ENCODE data around the gene CACNA2D3.

Gene CACNA2D3

GRCh38 chr3:54792584-54792983 lies 670.2 kb downstream of the CACNA2D3 start:
- Mint-ChIP-seq H3K27me3 (ENCODE audit: low read depth) (no peaks in the 10 kb centered on the region), H3K9me3 (no peaks in the 10 kb centered on the region), H3K27ac (no peak overlapping the region), H3K4me1 (ENCODE audit: low read depth) (no peaks in the 10 kb centered on the region), H3K4me3 (no peak overlapping the region), H3K36me3 (ENCODE audit: low read depth) (no peaks in the 10 kb centered on the region)
- no peak for DNase-seq (ENCODE audit: low spot score)

- no peak for DNase-seq (ENCODE audit: low spot score)
- no peak overlapping the region for H3K4me3 Mint-ChIP-seq
- H3K27me3 Mint-ChIP-seq (ENCODE audit: low read depth): no peaks in the 10 kb centered on the region
- H3K36me3 Mint-ChIP-seq (ENCODE audit: low read depth): no peaks in the 10 kb centered on the region
- no peaks in the 10 kb centered on the region for H3K9me3 Mint-ChIP-seq
- no peak overlapping the region for H3K27ac Mint-ChIP-seq
- H3K4me1 Mint-ChIP-seq (ENCODE audit: low read depth): no peaks in the 10 kb centered on the region
These were observed 670.8 kb downstream of the CACNA2D3 start for GRCh38 chr3:54793171-54793570.

GRCh38 chr3:54797111-54797510 lies 674.8 kb downstream of the CACNA2D3 start:
- H3K36me3 Mint-ChIP-seq (ENCODE audit: low read depth): no peaks in the 10 kb centered on the region
- H3K27me3 Mint-ChIP-seq (ENCODE audit: low read depth): no peaks in the 10 kb centered on the region
- H3K4me3 Mint-ChIP-seq: no peak overlapping the region
- H3K4me1 Mint-ChIP-seq (ENCODE audit: low read depth): no peaks in the 10 kb centered on the region
- H3K9me3 Mint-ChIP-seq: no peaks in the 10 kb centered on the region
- DNase-seq (ENCODE audit: low spot score): no peak
- no peak overlapping the region for H3K27ac Mint-ChIP-seq

- no peaks in the 10 kb centered on the region for H3K9me3 Mint-ChIP-seq
- DNase-seq (ENCODE audit: low spot score): no peak
- H3K4me3 Mint-ChIP-seq: no peak overlapping the region
- H3K27me3 Mint-ChIP-seq (ENCODE audit: low read depth): no peaks in the 10 kb centered on the region
- H3K36me3 Mint-ChIP-seq (ENCODE audit: low read depth): no peaks in the 10 kb centered on the region
- no peaks in the 10 kb centered on the region for H3K4me1 Mint-ChIP-seq (ENCODE audit: low read depth)
- H3K27ac Mint-ChIP-seq: no peak overlapping the region
These were observed 678.1 kb downstream of the CACNA2D3 start for GRCh38 chr3:54800478-54800877.

GRCh38 chr3:54801977-54802376 lies 679.6 kb downstream of the CACNA2D3 start:
- Mint-ChIP-seq H3K36me3 (ENCODE audit: low read depth) (no peaks in the 10 kb centered on the region), H3K27me3 (ENCODE audit: low read depth) (no peaks in the 10 kb centered on the region), H3K9me3 (no peaks in the 10 kb centered on the region), H3K4me1 (ENCODE audit: low read depth) (no peaks in the 10 kb centered on the region), H3K27ac (no peak overlapping the region), H3K4me3 (no peak overlapping the region)
- no peak for DNase-seq (ENCODE audit: low spot score)

- Mint-ChIP-seq H3K27me3 (ENCODE audit: low read depth) (no peaks in the 10 kb centered on the region), H3K27ac (no peak overlapping the region), H3K4me1 (ENCODE audit: low read depth) (no peaks in the 10 kb centered on the region), H3K9me3 (peaks cover 6% of the 10 kb centered on the region), H3K36me3 (ENCODE audit: low read depth) (no peaks in the 10 kb centered on the region), H3K4me3 (no peak overlapping the region)
- no peak for DNase-seq (ENCODE audit: low spot score)
These were observed 688.0 kb downstream of the CACNA2D3 start for GRCh38 chr3:54810401-54810800.

- H3K9me3 Mint-ChIP-seq: no peaks in the 10 kb centered on the region
- no peak for DNase-seq (ENCODE audit: low spot score)
- H3K4me3 Mint-ChIP-seq: no peak overlapping the region
These were observed 691.9 kb downstream of the CACNA2D3 start for GRCh38 chr3:54814224-54814623.

GRCh38 chr3:54817628-54818027 lies 695.3 kb downstream of the CACNA2D3 start:
- Mint-ChIP-seq H3K4me1 (ENCODE audit: low read depth) (no peaks in the 10 kb centered on the region), H3K36me3 (ENCODE audit: low read depth) (no peaks in the 10 kb centered on the region), H3K9me3 (no peaks in the 10 kb centered on the region), H3K27ac (no peak overlapping the region), H3K27me3 (ENCODE audit: low read depth) (no peaks in the 10 kb centered on the region), H3K4me3 (no peak overlapping the region)
- DNase-seq (ENCODE audit: low spot score): no peak

More at GRCh38 chr3:54814224-54814623, 691.9 kb downstream of the CACNA2D3 start:
- Mint-ChIP-seq H3K27me3 (ENCODE audit: low read depth) (no peaks in the 10 kb centered on the region), H3K4me1 (ENCODE audit: low read depth) (no peaks in the 10 kb centered on the region), H3K36me3 (ENCODE audit: low read depth) (no peaks in the 10 kb centered on the region), H3K27ac (no peak overlapping the region)

GRCh38 chr3:54818486-54818885 lies 696.1 kb downstream of the CACNA2D3 start:
- Mint-ChIP-seq H3K4me3 (no peak overlapping the region), H3K9me3 (no peaks in the 10 kb centered on the region), H3K36me3 (ENCODE audit: low read depth) (no peaks in the 10 kb centered on the region), H3K27ac (no peak overlapping the region), H3K4me1 (ENCODE audit: low read depth) (no peaks in the 10 kb centered on the region), H3K27me3 (ENCODE audit: low read depth) (no peaks in the 10 kb centered on the region)
- DNase-seq (ENCODE audit: low spot score): no peak

GRCh38 chr3:54818942-54819341 lies 696.6 kb downstream of the CACNA2D3 start:
- Mint-ChIP-seq H3K4me3 (no peak overlapping the region), H3K4me1 (ENCODE audit: low read depth) (no peaks in the 10 kb centered on the region), H3K36me3 (ENCODE audit: low read depth) (no peaks in the 10 kb centered on the region), H3K27me3 (ENCODE audit: low read depth) (no peaks in the 10 kb centered on the region), H3K27ac (no peak overlapping the region), H3K9me3 (no peaks in the 10 kb centered on the region)
- DNase-seq (ENCODE audit: low spot score): no peak

- DNase-seq (ENCODE audit: low spot score): no peak
- no peaks in the 10 kb centered on the region for H3K36me3 Mint-ChIP-seq (ENCODE audit: low read depth)
- H3K4me1 Mint-ChIP-seq (ENCODE audit: low read depth): no peaks in the 10 kb centered on the region
- H3K9me3 Mint-ChIP-seq: no peaks in the 10 kb centered on the region
- no peak overlapping the region for H3K27ac Mint-ChIP-seq
- no peaks in the 10 kb centered on the region for H3K27me3 Mint-ChIP-seq (ENCODE audit: low read depth)
- H3K4me3 Mint-ChIP-seq: no peak overlapping the region
These were observed 697.6 kb downstream of the CACNA2D3 start for GRCh38 chr3:54819946-54820345.

- H3K36me3 Mint-ChIP-seq (ENCODE audit: low read depth): no peaks in the 10 kb centered on the region
- no peak for DNase-seq (ENCODE audit: low spot score)
- no peak overlapping the region for H3K27ac Mint-ChIP-seq
- no peak overlapping the region for H3K4me3 Mint-ChIP-seq
- no peaks in the 10 kb centered on the region for H3K4me1 Mint-ChIP-seq (ENCODE audit: low read depth)
- H3K9me3 Mint-ChIP-seq: no peaks in the 10 kb centered on the region
- no peaks in the 10 kb centered on the region for H3K27me3 Mint-ChIP-seq (ENCODE audit: low read depth)
These were observed 699.9 kb downstream of the CACNA2D3 start for GRCh38 chr3:54822206-54822605.

- H3K27ac Mint-ChIP-seq: no peak overlapping the region
- DNase-seq (ENCODE audit: low spot score): no peak
- no peaks in the 10 kb centered on the region for H3K9me3 Mint-ChIP-seq
- H3K36me3 Mint-ChIP-seq (ENCODE audit: low read depth): no peaks in the 10 kb centered on the region
- no peaks in the 10 kb centered on the region for H3K4me1 Mint-ChIP-seq (ENCODE audit: low read depth)
- no peak overlapping the region for H3K4me3 Mint-ChIP-seq
- no peaks in the 10 kb centered on the region for H3K27me3 Mint-ChIP-seq (ENCODE audit: low read depth)
These were observed 703.9 kb downstream of the CACNA2D3 start for GRCh38 chr3:54826251-54826691.

- H3K4me1 Mint-ChIP-seq (ENCODE audit: low read depth): no peaks in the 10 kb centered on the region
- DNase-seq (ENCODE audit: low spot score): no peak
- H3K27ac Mint-ChIP-seq: no peak overlapping the region
- H3K27me3 Mint-ChIP-seq (ENCODE audit: low read depth): no peaks in the 10 kb centered on the region
- H3K9me3 Mint-ChIP-seq: no peaks in the 10 kb centered on the region
- H3K4me3 Mint-ChIP-seq: no peak overlapping the region
- no peaks in the 10 kb centered on the region for H3K36me3 Mint-ChIP-seq (ENCODE audit: low read depth)
These were observed 704.8 kb downstream of the CACNA2D3 start for GRCh38 chr3:54827056-54827687.

- Mint-ChIP-seq H3K4me3 (no peak overlapping the region), H3K27ac (no peak overlapping the region), H3K4me1 (ENCODE audit: low read depth) (no peaks in the 10 kb centered on the region), H3K36me3 (ENCODE audit: low read depth) (no peaks in the 10 kb centered on the region), H3K27me3 (ENCODE audit: low read depth) (no peaks in the 10 kb centered on the region), H3K9me3 (no peaks in the 10 kb centered on the region)
- no peak for DNase-seq (ENCODE audit: low spot score)
These were observed 705.4 kb downstream of the CACNA2D3 start for GRCh38 chr3:54827776-54828175.
